ENCODE results near the gene GABBR1.

GABBR1 gene

DNA sequence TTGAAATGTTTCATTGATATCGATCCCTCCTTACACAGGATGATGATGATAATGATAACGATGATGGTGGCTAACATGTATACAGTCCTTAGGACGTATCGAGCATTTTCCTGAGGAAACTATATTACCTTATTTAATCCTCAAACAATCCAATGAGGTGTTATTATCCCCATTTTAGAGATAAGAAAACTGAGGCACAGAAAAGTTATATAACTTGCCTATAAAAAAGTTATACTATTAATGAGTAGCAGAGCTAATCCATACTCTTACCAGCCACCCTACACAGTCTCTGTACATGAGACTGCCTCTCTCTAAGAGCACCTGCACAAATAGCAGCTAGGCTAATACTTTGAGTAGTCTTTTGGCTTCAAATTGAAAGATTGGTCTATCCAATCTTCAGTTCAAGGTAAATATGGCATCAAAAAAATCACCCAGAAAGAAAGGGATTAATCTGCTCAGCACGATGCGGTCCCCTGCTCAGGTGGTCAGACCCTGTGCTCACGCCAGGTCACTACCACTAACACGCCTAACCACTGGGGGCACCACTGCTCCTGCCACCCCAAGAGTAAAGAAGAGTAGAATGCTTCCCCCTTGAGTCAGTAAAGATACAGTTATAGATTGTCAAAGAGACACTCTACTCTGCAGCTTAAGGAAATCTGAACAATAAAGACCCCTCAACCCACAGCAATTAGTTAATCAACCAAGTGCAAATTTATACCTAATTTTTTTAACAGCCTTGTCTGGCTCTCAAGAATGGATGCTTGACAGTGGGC is 15.0 kb downstream of the GABBR1 start:
- POLR2A ChIA-PET = no interaction called here
- CTCF ChIA-PET = interaction anchor here (1.3 to 1.6 kb wide), 3 partner anchors 11 to 39 kb away, joined by 3 to 8 read pairs (median 5); no protein-coding TSS in a partner anchor
- TF ChIP-seq, protein P1, sequence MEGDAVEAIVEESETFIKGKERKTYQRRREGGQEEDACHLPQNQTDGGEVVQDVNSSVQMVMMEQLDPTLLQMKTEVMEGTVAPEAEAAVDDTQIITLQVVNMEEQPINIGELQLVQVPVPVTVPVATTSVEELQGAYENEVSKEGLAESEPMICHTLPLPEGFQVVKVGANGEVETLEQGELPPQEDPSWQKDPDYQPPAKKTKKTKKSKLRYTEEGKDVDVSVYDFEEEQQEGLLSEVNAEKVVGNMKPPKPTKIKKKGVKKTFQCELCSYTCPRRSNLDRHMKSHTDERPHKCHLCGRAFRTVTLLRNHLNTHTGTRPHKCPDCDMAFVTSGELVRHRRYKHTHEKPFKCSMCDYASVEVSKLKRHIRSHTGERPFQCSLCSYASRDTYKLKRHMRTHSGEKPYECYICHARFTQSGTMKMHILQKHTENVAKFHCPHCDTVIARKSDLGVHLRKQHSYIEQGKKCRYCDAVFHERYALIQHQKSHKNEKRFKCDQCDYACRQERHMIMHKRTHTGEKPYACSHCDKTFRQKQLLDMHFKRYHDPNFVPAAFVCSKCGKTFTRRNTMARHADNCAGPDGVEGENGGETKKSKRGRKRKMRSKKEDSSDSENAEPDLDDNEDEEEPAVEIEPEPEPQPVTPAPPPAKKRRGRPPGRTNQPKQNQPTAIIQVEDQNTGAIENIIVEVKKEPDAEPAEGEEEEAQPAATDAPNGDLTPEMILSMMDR (IDR thresholded peaks at IDR 0.05; ENCODE audit: control extremely low read depth, extremely low read depth, low read depth, missing control alignments) = peak; percentile 29
- no peak for DNase-seq (ENCODE audit: extremely low spot score)

DNA sequence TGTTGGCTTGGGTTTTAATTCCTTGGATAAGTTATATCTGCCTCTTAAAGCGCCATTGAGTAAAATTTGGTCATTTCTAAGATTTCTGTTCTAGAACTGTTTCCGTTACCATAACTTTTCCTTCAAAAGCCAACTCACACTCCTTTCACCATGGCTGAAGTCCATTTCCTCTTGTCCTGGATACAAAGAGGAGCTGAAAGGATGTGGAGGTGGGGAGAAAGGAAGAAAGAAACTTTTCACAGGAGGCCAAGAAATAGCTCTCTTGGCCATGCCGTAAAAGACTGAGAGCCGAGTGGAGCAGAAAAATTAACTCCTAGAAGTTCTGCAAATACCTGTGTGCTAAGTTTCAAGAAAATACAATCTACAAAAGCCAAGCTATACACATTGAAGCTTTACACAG is 21.6 kb downstream of the GABBR1 start:
- ChIA-PET CTCF (interaction anchor here (1.2 kb wide), 1 partner anchor 38 kb away, joined by 3 read pairs; no protein-coding TSS in a partner anchor), POLR2A (no interaction called here)
- TF ChIP-seq, protein P1 (IDR thresholded peaks at IDR 0.05; ENCODE audit: control extremely low read depth, extremely low read depth, low read depth, missing control alignments) = no peak
- DNase-seq (ENCODE audit: extremely low spot score) = no peak

DNA sequence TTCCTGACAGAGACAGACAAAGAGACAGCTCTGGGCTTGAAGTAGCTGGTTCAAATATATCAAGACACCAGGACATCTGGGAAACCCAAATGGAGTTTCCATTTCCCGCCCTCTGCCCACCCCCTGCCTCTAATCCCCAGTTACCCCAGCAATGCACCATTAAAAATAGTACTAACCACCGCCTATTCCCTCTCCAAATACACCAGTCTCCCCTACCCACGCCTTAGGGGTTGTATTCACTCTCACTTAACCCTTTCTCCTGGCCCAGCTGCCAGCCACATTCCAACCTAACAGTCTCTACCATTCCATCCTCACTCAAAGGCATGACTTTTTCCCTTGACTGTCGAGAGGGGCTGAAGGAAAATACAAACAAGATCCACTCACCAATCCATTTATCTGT is 22.4 kb downstream of the GABBR1 start:
- TF ChIP-seq, protein P1 (IDR thresholded peaks at IDR 0.05; ENCODE audit: control extremely low read depth, extremely low read depth, low read depth, missing control alignments) = no peak
- DNase-seq (ENCODE audit: extremely low spot score) = no peak
- ChIA-PET CTCF (no interaction called here), POLR2A (no interaction called here)

DNA sequence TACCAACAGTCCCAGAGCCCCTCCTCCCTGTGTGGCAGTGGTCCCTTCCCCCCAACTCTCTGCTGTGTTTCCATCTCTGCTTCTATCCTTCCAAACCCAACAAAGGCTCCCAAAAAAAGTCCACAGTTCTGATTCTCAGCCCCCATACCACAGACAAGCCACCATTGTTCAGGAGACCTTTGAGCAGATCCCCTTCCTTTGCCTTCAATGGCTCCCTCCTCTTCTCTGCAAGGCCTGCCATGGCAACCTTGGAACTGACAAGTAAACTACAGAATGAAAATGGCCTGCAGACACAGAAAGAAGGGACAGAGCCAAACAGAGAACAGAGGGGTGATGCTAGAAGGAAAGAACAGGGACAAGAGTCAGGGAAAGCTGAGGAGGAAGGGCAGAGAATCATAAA is 24.9 kb downstream of the GABBR1 start:
- TF ChIP-seq, protein P1 (IDR thresholded peaks at IDR 0.05; ENCODE audit: control extremely low read depth, extremely low read depth, low read depth, missing control alignments) = no peak
- CTCF ChIA-PET = interaction anchor here (1.6 kb wide), 1 partner anchor 45 kb away, joined by 3 read pairs; no protein-coding TSS in a partner anchor
- DNase-seq (ENCODE audit: extremely low spot score) = no peak
- POLR2A ChIA-PET = no interaction called here

DNA sequence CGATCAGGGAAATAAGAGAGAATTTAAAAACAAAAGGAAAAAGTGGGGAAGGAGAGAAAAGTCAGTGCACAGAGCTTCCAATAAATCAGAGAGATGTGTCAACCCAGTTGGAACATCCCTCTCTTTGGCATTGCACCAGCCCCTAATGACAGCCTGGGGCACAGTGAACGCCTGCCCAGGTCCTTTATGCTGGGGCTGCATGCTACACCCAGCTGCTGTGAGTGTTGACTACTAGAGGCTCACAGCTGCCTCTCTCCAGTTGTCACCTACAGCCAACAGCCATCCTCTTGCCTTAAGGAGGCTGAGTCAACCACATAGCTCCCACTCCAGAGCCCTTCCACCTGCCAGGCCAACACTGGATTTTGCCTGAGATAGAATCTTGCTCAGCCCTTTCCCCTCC is 29.1 kb downstream of the GABBR1 start:
- ChIA-PET POLR2A (no interaction called here), CTCF (interaction anchor here (0.8 to 1.5 kb wide), 2 partner anchors 15 to 16 kb away, joined by 3 read pairs; no protein-coding TSS in a partner anchor)
- no peak for DNase-seq (ENCODE audit: extremely low spot score)
- TF ChIP-seq, protein P1 (IDR thresholded peaks at IDR 0.05; ENCODE audit: control extremely low read depth, extremely low read depth, low read depth, missing control alignments) = no peak

DNA sequence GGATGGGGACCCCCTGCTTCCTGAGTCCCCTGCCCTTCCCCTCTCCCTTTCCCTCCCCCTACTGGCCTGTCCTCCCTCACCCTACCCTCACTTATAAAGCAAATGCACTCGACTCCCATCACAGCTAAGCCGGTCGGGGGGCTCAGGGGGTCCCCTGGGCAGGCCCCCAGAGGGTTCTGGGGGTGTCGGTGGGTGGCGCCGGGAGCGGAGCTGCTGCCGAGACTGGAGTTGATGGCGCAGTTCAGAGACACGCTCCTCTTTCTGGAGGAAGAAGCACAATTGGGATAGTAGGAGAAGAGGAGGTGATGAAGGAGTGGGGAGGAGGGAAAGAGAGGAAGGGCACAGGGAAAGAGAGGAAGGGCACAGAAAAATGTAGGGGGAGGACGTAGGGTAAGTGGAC is 29.5 kb downstream of the GABBR1 start:
- TF ChIP-seq, protein P1 (IDR thresholded peaks at IDR 0.05; ENCODE audit: control extremely low read depth, extremely low read depth, low read depth, missing control alignments) = no peak
- DNase-seq (ENCODE audit: extremely low spot score) = no peak
- ChIA-PET CTCF (interaction anchor here (0.8 to 1.5 kb wide), 2 partner anchors 15 to 17 kb away, joined by 3 read pairs; no protein-coding TSS in a partner anchor), POLR2A (no interaction called here)

Measured in GM10248 (cell line).